Measurements from ENCODE around the gene MYO5A.

- TF ChIP-seq EZH2 (IDR thresholded peaks at IDR 0.05; ENCODE audit: borderline replicate concordance, insufficient read depth, low read depth, low read length, poor library complexity, severe bottlenecking) (no peak), CTCF (IDR thresholded peaks at IDR 0.05) (no peak)
Observed at GRCh38 chr15:52511084-52511483, 17.6 kb downstream of the MYO5A start.

Measured in B cell (primary cell).